SW480 (cell line): ENCODE data around the gene KLHDC8A.

Experiments
- DNase-seq: peaks from one replicate; pipeline ENCODE4 v3.0.0-alpha.2; 2016; ENCODE audit warnings: low spot score

The KLHDC8A gene

GRCh38 chr1:205296154-205296553, 60.6 kb downstream of the KLHDC8A start:
- no peak for DNase-seq

DNA sequence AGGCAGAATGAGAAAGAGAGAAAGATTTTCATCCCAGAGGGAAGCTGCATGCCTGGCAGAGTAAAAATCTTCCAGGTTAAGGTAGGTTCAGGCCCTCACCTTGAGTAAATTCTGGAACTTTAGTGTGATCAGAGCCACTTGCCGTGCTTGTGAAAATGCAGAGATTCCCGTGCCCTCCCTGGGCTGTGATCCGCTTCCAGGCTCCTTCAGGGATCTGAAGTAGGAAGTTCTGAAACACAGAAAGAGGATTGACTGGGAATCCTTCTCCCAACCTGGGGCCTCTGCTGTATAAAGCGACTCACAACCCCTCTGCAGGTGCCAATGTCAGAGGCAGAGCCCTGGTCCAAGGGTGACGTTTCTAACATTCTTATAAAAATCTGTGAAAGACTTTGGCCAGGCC, 61.8 kb downstream of the KLHDC8A start:
- no peak for DNase-seq

- no peak for DNase-seq
Observed at GRCh38 chr1:205294175-205294917, 62.4 kb downstream of the KLHDC8A start.

DNA sequence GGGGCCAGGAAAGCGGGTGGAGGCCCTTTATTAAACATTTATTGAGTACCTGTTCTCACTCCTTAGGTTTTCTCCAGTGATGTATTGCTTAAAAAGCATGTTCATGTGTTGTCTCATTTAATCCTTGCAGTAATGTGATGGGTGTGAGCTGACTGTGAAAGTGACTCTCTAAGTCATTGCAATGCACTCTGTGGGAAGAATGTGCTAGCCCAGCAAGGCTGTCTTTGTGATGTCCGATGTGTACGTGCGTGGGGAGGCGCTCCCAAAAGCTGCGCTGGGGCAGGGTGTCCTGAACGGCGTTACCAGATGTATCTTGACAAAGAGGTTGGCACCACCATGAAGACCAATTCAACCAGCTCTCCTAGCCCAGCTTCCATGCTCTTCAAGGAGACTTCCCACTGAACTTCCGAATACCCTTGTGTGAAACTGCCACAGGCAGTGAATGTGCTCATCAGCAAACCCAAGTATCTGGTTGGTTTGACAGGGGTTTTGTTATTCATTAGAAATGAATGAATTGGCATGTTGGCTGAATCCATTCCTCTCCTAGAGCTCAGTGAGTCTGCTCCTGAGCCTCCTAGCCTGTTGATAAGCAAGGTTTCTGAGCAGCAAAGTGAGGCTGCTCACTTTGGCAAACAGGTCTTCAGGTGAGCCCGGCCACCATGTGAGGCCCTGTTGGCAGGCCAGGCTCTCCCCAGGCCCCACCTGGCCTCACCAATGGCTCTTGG, 63.2 kb downstream of the KLHDC8A start:
- DNase-seq = no peak

- DNase-seq = no peak
Observed at GRCh38 chr1:205291596-205291995, 65.1 kb downstream of the KLHDC8A start.

DNA sequence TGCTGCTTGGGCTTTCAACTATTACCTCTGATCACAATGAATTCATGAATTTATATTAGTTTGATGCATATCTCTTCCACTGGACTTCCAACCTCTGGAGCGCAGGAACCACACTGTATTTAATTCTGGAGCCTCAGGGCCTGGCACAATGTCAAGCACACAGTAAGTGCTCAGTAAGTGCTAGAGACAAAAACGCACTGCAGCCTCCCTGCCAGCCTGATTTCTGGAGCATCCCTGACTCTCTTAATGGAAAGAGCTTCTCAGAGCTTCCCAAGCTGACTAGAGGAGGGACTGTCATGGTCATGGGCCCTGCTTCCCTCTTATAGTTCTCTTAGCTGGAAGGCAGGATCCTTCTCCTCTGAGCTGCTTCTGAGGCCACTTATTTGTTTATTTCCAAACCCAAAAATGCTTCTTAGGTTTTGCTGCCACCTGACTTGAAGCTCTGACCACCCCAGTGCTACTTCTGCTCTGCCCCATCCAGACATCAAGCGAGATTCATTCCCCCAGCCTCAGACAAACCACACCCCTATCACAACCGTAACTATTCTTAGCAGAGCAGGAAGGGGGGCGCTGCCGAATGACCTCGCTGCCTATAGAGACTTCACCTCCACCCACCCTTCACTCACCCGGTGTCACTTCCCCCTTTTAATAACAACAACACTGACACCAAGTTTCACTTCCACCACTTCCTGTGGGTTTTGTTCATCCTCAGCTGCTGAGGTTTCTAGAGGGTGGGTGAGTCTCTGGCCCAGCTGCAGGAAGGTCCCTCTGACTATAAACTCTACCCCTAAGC, 68.8 kb downstream of the KLHDC8A start:
- no peak for DNase-seq

DNA sequence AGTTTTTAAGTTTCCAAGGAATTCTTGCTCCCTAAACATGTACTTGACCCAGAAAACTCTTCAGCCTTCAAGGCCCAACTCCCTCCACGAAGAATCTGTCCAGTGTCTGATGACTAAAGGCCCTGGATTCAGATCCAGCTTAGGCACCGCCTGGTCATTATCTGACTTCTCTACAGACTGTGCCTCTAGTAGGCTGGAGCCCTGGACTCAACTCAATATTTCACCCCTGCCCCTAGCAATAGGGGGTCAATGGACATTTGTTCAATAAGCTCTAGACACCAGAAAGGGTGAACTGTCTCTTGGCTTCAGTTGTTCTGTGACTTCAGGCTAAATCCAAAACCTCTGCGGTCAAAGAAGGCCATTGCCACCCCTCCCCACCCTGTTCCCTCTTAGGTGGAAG, 69.6 kb downstream of the KLHDC8A start:
- DNase-seq = no peak

GRCh38 chr1:205286335-205286950, 70.3 kb downstream of the KLHDC8A start:
- no peak for DNase-seq
